HG03064 (cell line): Measurements from ENCODE around the gene CD2AP.
A peak's percentile ranks its signal among the peaks of the same experiment; 100 is the strongest.
"Not testable (repeated sequence)": the region's sequence is repeated elsewhere in the genome, so short reads cannot be mapped to it uniquely, and the experiment has no call there.

Source experiments
- ATAC-seq: cut with Tn5 transposase; IDR thresholded peaks from one replicate; pipeline ENCODE4 v1.9.1; 2021; ENCODE audit warnings: low read depth; ENCODE audit not compliant: unreplicated experiment

Gene CD2AP

DNA sequence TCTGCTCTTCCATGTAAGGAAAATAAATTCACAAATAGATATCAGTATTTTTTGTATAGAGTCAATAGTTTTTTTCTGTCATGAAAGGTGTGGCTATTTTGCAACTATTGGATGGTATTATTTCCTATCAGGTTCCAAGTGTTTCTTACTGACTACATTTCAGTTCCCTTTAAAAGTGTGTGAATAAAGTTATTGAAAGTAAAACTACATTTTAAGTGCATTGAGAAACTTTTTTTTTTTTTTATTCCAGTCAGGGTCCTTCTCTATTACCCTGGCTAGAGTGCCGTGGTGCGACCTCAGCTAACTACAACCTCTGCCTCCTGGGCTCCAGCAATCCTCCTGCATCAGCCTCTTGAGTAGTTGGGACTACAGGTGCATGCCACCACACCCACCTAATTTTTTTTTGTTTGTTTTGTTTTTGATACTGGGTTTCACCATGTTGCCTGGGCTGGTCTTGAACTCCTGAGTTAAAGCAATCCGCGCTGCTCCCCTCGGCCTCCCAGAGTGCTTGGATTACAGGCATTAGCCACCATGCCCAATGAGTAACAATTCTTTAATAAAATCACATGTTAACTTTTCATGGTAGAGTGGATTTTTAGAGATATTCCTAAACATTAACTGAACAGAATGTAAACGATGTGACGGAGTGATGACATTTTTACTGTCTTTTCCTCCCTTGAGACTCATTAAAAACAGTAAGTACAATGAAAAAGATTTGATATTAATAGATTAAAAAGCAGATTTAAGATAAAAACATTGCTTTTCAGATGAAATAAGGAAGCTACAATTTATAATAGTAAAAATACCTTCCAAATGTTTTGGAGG lies 151.1 kb downstream of the CD2AP start:
- ATAC-seq, result no peak

GRCh38 chr6:47629954-47630353 lies 152.4 kb downstream of the CD2AP start:
- ATAC-seq, result no peak

GRCh38 chr6:47630587-47630986 lies 153.0 kb downstream of the CD2AP start:
- no peak for ATAC-seq

- ATAC-seq, result peak; percentile 72
Measured at GRCh38 chr6:47631269-47631772, 153.7 kb downstream of the CD2AP start.

- no peak for ATAC-seq
Measured at GRCh38 chr6:47631797-47632196, 154.2 kb downstream of the CD2AP start.

GRCh38 chr6:47633141-47633540 lies 155.6 kb downstream of the CD2AP start:
- no peak for ATAC-seq

DNA sequence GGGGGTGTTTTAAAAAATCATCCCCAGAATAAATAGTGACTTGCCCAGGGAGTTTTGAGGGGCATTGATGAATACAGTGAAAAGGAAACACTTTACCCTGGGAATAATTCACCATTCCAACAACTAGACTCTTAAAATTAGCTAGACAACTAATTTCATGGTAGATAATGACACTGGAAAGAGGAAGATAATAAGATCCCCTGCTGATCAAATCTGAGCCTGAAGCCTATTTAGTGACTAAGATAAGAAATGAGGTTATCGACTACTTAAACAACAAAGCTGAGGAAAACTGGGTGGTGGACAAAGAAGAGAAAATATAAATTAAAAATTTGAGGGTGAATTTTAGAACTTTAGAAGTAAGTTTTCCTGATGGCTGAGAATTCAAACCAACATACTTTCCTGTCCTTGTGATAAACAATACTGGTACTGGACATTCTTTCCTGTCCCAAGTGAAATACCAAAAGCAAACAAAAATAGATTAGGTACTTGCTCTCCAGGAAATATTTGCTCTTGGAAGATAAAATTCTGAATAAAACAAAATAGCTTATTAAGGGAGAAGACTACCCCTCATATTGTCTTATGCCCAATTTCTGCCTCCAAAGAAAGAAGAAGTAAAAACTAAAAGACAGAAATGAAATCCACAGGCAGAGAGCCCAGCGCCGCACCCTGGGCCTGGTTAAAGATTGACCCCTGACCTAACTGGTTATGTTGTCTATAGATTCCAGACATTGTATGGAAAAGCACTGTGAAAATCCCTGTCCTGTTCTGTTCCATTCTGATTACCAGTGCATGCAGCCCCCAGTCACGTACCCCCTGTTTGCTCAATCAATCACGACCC lies 156.8 kb downstream of the CD2AP start:
- no peak for ATAC-seq

DNA sequence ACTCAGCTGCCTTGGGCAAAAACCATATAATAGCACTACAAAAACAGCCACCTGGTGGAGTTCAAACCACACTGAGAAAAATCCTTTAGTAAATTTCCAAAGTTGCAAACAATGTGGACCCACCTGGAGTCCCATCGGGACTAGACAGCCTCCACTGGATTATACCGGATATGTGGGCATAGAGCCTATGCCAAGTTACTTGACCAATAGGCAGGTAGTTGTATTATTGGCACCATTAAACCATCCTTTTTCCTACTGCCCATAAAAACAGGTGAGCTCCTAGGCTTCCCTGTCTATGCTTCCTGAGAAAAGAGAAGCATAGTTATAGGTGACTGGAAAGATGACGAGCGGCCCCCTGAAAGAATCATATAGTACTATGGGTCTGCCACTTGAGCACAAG lies 169.1 kb downstream of the CD2AP start:
- no peak for ATAC-seq

DNA sequence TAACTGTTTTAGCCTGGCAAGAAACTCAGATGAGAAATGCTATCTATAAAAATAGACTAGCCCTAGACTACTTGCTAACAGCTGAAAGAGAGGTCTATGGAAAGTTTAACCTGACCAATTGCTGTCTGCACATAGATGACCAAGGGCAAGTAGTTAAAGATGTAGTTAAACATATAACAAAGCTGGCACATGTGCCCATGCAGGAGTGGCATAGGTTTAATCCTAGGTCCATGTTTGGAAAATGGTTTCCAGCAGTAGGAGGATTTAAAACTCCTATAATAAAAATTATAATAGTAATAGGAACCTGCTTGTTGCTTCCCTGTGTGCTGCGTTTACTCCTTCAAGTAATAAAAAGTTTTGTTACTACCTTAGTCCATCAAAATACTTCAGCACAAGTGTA lies 169.6 kb downstream of the CD2AP start:
- no peak for ATAC-seq

GRCh38 chr6:47647626-47648025 lies 170.0 kb downstream of the CD2AP start:
- ATAC-seq, result not testable (repeated sequence)

DNA sequence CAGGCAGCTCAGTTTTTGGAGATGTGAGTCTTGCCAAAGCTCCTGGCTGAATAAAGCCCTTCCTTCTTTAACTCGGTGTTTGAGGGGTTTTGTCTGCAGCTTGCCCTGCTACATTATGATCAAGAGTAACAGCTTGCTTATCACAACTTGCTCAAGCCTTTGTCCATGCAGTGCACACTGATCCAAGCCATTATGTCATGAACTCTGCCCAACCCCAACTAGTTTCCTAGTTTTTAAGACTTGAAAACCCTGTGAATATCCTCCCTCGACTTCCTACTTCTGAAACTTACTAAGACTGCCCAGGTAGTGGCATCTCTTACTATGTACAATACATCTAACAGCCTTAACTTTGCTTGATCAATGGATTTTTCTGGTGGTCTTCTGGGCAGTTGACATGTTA lies 170.4 kb downstream of the CD2AP start:
- ATAC-seq, result no peak

GRCh38 chr6:47650553-47651432 lies 173.2 kb downstream of the CD2AP start:
- no peak for ATAC-seq

DNA sequence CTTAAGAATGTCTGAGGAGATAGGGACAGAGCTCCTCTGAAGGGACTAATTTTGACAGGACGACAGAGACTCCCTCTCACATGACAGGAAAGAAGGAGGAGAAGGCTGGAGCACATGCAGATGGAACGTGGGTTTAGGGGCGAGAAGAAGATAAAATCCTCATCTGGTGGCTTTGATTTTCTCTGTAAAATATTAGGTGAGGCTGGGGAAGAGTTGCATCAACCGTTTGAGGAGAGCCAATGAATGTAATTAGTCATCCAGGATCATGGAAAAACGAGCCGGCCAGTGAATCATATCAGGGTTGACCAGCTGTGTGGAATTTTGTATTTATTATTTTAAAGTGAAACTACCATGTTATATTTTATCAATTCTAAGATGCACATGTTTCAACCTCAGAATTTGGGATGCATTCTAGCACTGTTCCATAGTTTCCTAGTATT lies 173.9 kb downstream of the CD2AP start:
- ATAC-seq, result no peak

- no peak for ATAC-seq
Measured at GRCh38 chr6:47653706-47654105, 176.1 kb downstream of the CD2AP start.

DNA sequence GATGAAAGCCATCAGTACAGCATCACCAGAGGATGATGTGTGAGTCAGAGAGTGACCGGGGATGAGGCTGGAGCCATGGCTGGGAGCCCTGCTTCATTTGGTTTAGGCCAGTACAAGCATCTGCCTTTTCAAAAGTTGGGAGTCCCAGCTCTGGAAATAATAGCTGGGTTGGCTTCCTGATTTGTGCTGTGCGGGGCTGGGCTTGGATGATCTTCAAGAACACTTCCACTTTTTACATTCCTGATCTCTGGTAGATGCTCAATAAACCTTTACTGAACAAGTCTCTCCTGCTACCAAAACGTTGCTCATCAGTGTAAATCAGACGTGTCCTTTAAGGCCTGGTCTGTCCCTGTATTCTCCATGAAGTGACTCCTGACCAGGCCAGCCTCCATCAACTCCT lies 176.7 kb downstream of the CD2AP start:
- no peak for ATAC-seq

- ATAC-seq, result no peak
Measured at GRCh38 chr6:47655719-47656595, 178.4 kb downstream of the CD2AP start.

DNA sequence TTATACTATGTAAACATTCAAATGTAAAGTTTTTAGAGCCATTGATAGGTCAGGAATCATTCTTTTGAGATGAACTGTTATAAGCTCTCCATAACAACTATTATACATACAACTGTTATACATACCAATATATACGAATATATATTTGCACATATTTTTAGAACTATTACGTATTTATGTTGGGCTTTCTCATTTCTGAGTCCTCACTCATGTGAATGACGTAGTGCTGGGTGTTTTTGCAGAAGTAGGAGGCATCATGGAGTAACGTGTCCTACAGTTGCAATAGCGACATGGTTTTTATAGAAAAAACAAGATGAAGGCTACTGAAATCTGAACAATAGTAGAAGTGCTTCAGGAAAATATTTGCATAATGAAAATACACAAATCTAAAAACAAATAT lies 184.4 kb downstream of the CD2AP start:
- ATAC-seq, result no peak

- no peak for ATAC-seq
Measured at GRCh38 chr6:47663462-47664216, 186.1 kb downstream of the CD2AP start.

- no peak for ATAC-seq
Measured at GRCh38 chr6:47665112-47665511, 187.5 kb downstream of the CD2AP start.
